Measurements from ENCODE around the gene ARL5A.

The ARL5A gene

DNA sequence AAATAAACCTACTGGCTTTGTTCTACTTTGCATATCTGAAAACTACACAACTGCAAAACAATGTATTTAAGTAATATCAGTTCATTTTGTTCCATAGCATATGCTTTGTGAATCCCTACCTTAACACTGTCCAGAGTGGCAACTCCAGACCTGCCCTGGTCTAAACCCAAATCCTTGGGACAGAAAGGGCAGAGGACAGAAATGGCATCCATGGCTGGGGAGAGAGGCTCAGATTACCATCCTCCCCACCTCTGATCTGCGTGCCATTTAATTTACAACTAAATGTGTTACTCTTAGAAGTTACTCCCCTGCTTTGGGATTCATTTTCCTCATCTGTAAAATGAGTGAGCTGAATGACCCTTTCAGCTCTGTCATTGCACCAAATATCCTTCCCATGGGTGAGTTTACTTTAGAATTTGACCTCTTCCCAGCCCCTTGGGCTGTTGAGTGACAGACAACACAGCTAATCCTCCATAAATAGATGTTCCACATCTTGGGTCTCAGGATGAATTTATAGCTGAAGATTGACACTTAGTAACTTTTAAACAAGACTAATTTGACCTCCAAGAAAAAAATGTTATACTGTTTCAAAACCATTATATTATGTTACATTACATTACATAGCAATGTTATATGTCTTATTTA lies 73.8 kb downstream of the ARL5A start:
- TF ChIP-seq, protein P1, sequence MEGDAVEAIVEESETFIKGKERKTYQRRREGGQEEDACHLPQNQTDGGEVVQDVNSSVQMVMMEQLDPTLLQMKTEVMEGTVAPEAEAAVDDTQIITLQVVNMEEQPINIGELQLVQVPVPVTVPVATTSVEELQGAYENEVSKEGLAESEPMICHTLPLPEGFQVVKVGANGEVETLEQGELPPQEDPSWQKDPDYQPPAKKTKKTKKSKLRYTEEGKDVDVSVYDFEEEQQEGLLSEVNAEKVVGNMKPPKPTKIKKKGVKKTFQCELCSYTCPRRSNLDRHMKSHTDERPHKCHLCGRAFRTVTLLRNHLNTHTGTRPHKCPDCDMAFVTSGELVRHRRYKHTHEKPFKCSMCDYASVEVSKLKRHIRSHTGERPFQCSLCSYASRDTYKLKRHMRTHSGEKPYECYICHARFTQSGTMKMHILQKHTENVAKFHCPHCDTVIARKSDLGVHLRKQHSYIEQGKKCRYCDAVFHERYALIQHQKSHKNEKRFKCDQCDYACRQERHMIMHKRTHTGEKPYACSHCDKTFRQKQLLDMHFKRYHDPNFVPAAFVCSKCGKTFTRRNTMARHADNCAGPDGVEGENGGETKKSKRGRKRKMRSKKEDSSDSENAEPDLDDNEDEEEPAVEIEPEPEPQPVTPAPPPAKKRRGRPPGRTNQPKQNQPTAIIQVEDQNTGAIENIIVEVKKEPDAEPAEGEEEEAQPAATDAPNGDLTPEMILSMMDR (IDR thresholded peaks at IDR 0.05; ENCODE audit: low read length): no peak
- TF ChIP-seq EZH2phosphoT487 (IDR thresholded peaks at IDR 0.05; ENCODE audit: low read length): no peak
- no peak for TF ChIP-seq EZH2 (optimal IDR thresholded peaks at IDR 0.05; ENCODE audit: low read depth, low read length)
- no peak overlapping the region for H3K4me3 ChIP-seq (ENCODE audit: low read length)
- DNase-seq: no peak
- H3K4me2 ChIP-seq (ENCODE audit: low read depth, low read length): no peak overlapping the region
- no peaks in the 10 kb centered on the region for H3F3A ChIP-seq (ENCODE audit: insufficient read depth, low read length)
- H3K27me3 ChIP-seq (replicated peaks; ENCODE audit: insufficient read depth, low read length): no peaks in the 10 kb centered on the region
- H3K36me3 ChIP-seq (replicated peaks; ENCODE audit: insufficient read depth, low read length): no peaks in the 10 kb centered on the region
- H3K9me2 ChIP-seq (replicated peaks; ENCODE audit: insufficient read depth, low read length): no peaks in the 10 kb centered on the region
- H3K9me3 ChIP-seq (replicated peaks; ENCODE audit: insufficient read depth, low read length): no peaks in the 10 kb centered on the region
- no peaks in the 10 kb centered on the region for H3K79me2 ChIP-seq (ENCODE audit: low read length)
- no peaks in the 10 kb centered on the region for H3K4me1 ChIP-seq (ENCODE audit: low read length)
- H3K9ac ChIP-seq (ENCODE audit: low read length): no peak overlapping the region
- H3K27ac ChIP-seq (ENCODE audit: low read length): no peak overlapping the region
- no peaks in the 10 kb centered on the region for H4K20me1 ChIP-seq (ENCODE audit: insufficient read depth, low read length)
- H2AFZ ChIP-seq (ENCODE audit: low read length): no peak overlapping the region

DNA sequence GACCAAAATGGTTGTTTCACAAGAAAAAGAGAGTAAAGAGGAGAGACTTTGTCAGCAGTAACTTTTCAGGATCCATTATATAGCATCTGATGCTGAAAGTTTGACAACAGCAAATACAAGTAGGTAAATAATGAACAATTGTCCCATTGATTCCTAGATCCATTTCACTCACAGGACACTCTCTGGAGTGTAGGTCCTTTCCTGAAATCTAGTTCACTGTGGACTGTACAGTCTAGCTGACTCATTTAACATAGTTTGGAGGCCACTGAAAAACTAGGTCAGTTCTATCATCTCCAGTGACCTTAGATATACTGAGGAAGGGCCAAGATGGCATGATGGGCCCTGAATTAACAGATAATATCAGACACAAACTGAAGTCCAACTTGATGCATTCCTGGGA lies 74.7 kb downstream of the ARL5A start:
- H3K4me1 ChIP-seq (ENCODE audit: low read length): no peaks in the 10 kb centered on the region
- H3F3A ChIP-seq (ENCODE audit: insufficient read depth, low read length): no peaks in the 10 kb centered on the region
- H3K4me3 ChIP-seq (ENCODE audit: low read length): no peak overlapping the region
- no peak overlapping the region for H3K9ac ChIP-seq (ENCODE audit: low read length)
- H3K9me3 ChIP-seq (replicated peaks; ENCODE audit: insufficient read depth, low read length): no peaks in the 10 kb centered on the region
- TF ChIP-seq EZH2phosphoT487 (IDR thresholded peaks at IDR 0.05; ENCODE audit: low read length) (no peak), EZH2 (optimal IDR thresholded peaks at IDR 0.05; ENCODE audit: low read depth, low read length) (no peak)
- TF ChIP-seq, protein P1 (IDR thresholded peaks at IDR 0.05; ENCODE audit: low read length): no peak
- no peaks in the 10 kb centered on the region for H3K36me3 ChIP-seq (replicated peaks; ENCODE audit: insufficient read depth, low read length)
- no peaks in the 10 kb centered on the region for H3K27me3 ChIP-seq (replicated peaks; ENCODE audit: insufficient read depth, low read length)
- H3K79me2 ChIP-seq (ENCODE audit: low read length): no peaks in the 10 kb centered on the region
- H4K20me1 ChIP-seq (ENCODE audit: insufficient read depth, low read length): no peaks in the 10 kb centered on the region
- DNase-seq: no peak
- no peak overlapping the region for H2AFZ ChIP-seq (ENCODE audit: low read length)
- H3K27ac ChIP-seq (ENCODE audit: low read length): no peak overlapping the region
- no peaks in the 10 kb centered on the region for H3K9me2 ChIP-seq (replicated peaks; ENCODE audit: insufficient read depth, low read length)
- no peak overlapping the region for H3K4me2 ChIP-seq (ENCODE audit: low read depth, low read length)
